Thyroid gland (tissue), 4 donors: Measurements from ENCODE around the gene ACBD7. TPM values are rescaled to one million over a fixed set of nuclear protein-coding genes. Genes with fewer than 3 reads are reported as not detected.

Experiments
- DNase-seq, 2 donors: peaks; one replicate each; pipeline ENCODE4 v3.0.0-alpha.2; 2019
- H3K27ac ChIP-seq, 3 donors: fragments of 200-600 bp; sonication (generic); 1 replicate in 2 of 3; 2 replicates in 1 of 3; pipeline ENCODE4 v1.5.1; 2016 to 2019; ENCODE audit warnings: mild to moderate bottlenecking in 1 of 3, moderate library complexity in 1 of 3
- H3K27me3 ChIP-seq: fragments of 200-600 bp; sonication (generic); one replicate; pipeline ENCODE4 v1.5.1; 2019
- H3K36me3 ChIP-seq, 2 donors: fragments of 200-600 bp; sonication (generic); one replicate each; pipeline ENCODE4 v1.5.1; 2016 to 2019
- H3K4me1 ChIP-seq, 2 donors: fragments of 200-600 bp; sonication (generic); one replicate each; pipeline ENCODE4 v1.5.1; 2017 to 2019
- H3K4me3 ChIP-seq, 3 donors: fragments of 200-600 bp; sonication (generic); replicated peaks in 1 of 3; 1 replicate in 2 of 3; 2 replicates in 1 of 3; pipeline ENCODE4 v1.5.1; 2016; ENCODE audit warnings: mild to moderate bottlenecking in 1 of 3
- H3K9me3 ChIP-seq: fragments of 200-600 bp; sonication (generic); one replicate; pipeline ENCODE4 v1.5.1; 2017
- POLR2A ChIP-seq, 2 donors: fragments of 450-650 bp; IDR thresholded peaks; one replicate each; pipeline ENCODE4 v1.6.1; 2017; ENCODE audit warnings: antibody characterized with exemption in 2 of 2, mild to moderate bottlenecking in 2 of 2, moderate library complexity in 1 of 2
- WGBS, 2 donors: methylation state at CpG; one replicate each; pipeline ENCODE4 v1.1.5; 2017; 5-methylcytosine and 5-hydroxymethylcytosine counted together
- intact Hi-C: fragments of 100-400 bp; cut with DNase I; formaldehyde crosslinking; loops from one replicate; pipeline ENCODE4 v1.15.1; 2023
- total RNA-seq, 4 donors: library from RNA; depleted of rRNA; stranded (reverse); fragments of >200 nt; gene quantifications; one replicate each; pipeline ENCODE4 v1.2.3, GENCODE V29; 2016
- TF ChIP-seq, protein P1 (sequence below), 6 experiments: fragments of 200-600 bp in 3 of 6; fragments of 450-650 bp in 3 of 6; sonication (generic) in 3 of 6; IDR thresholded peaks; one replicate each; pipeline ENCODE4 v1.5.1; 2016 to 2019; ENCODE audit warnings: antibody characterized with exemption in 6 of 6, mild to moderate bottlenecking in 2 of 6, inconsistent platforms in 1 of 6, moderate library complexity in 1 of 6

Gene ACBD7
- total RNA-seq, 4 donors from 2014 or later, result 0.54 to 1.3 (median 1.0) TPM

DNA sequence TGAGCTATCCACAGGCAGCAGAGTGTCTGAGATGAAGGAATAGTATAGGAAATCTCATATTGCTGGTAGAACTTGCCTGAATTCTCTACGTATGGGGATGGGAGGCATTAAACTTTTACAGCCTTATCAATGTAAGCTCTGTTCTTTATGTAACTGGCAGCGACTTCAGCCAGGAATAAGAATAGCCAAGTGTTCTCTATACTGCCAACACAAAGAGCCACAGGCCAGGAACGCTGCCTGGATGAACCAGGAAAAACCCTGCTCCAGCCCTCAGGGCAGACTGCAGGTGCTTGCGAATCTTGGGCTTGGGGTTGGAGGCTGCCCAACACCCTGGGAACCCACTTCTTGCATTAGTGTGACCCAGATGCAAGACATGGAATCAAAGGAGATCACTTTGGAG, 50.9 kb downstream of the ACBD7 start:
- Histone ChIP-seq H3K27ac (no peak overlapping the region), H3K4me3 (no peak overlapping the region), H3K36me3 (no peaks in the 10 kb centered on the region), H3K9me3 (no peaks in the 10 kb centered on the region), H3K4me1 (no peaks in the 10 kb centered on the region), H3K27me3 (no peaks in the 10 kb centered on the region)
- intact Hi-C loops, result no loop called here
- no peak for TF ChIP-seq POLR2A (IDR thresholded peaks at IDR 0.05)
- TF ChIP-seq, protein P1, sequence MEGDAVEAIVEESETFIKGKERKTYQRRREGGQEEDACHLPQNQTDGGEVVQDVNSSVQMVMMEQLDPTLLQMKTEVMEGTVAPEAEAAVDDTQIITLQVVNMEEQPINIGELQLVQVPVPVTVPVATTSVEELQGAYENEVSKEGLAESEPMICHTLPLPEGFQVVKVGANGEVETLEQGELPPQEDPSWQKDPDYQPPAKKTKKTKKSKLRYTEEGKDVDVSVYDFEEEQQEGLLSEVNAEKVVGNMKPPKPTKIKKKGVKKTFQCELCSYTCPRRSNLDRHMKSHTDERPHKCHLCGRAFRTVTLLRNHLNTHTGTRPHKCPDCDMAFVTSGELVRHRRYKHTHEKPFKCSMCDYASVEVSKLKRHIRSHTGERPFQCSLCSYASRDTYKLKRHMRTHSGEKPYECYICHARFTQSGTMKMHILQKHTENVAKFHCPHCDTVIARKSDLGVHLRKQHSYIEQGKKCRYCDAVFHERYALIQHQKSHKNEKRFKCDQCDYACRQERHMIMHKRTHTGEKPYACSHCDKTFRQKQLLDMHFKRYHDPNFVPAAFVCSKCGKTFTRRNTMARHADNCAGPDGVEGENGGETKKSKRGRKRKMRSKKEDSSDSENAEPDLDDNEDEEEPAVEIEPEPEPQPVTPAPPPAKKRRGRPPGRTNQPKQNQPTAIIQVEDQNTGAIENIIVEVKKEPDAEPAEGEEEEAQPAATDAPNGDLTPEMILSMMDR (IDR thresholded peaks at IDR 0.05), result no peak
- WGBS, 2 donors, result 83 to 93% methylated on average over 4 of the region's 4 CpGs
- DNase-seq, result no peak

DNA sequence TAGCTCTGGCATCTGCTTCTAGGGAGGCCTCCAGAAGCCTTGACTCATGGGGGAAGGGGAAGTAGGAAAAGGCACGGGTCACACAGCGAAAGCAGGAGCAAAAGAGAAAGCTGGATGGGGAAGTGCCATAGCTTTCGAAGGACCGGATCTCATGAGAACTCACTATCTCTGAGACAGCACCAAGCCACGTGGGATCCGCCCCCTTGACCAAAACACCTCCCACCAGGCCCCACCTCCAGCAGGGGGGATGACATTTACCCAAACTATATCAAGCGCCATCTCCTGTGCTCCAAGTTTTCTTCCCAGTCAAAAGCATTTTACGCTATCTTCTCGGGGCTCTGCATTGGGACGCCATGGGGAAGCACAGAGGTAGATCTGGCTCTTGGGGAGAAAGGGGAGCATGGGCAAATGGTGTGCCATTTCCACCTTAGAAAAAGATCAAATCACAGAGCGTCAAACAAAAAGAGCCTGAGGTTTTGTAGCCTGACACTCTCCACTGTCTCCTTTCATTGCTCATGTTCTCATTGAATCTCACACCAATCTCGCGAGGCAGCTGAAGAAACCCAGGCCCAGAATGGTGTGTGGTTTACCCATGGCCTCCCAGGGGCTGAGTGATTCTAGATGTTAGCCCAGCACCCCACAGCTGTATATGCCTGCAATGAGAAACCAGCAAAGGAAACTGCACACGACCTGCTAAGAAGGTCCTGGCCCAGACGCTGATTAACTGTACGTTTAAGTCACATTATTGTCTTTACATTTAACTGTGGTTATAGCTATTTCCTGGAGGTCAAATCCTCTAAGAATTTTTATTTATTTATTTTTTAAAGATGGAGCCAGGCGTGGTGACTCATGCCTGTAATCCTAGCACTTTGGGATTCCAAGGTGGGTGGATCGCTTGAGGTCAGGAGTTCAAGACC, 52.9 kb downstream of the ACBD7 start:
- WGBS, 2 donors, result 75 to 79% methylated on average over 18 of the region's 18 CpGs
- Histone ChIP-seq H3K27me3 (no peaks in the 10 kb centered on the region), H3K27ac (no peak overlapping the region), H3K36me3 (no peaks in the 10 kb centered on the region), H3K4me1 (no peaks in the 10 kb centered on the region), H3K4me3 (no peak overlapping the region), H3K9me3 (no peaks in the 10 kb centered on the region)
- no peak for TF ChIP-seq POLR2A (IDR thresholded peaks at IDR 0.05)
- TF ChIP-seq, protein P1 (IDR thresholded peaks at IDR 0.05), result no peak
- DNase-seq, result no peak
- intact Hi-C loops, result no loop called here

DNA sequence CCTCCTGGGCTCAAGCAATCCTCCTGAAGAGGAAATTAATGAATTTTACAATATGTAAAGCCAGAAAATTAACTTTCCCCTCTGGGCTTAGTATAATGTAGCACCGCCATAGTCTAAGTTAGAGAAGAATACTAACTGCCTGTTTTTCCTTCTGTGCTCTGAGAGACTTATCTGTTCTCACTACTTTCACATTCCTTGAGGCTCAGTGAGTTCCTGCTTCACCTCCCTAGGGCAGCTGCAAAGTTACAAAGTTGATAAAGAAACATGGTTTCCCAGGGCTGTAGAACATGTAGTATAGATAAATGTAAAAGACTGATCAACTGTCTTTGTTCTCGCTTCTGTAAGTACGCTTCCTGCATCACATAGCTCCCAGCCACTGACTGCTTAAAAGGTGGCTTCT, 60.8 kb downstream of the ACBD7 start:
- H3K27ac ChIP-seq, result no peak overlapping the region
- 53 to 68% methylated on average over 3 of the region's 3 CpGs for WGBS, 2 donors
- H3K4me1 ChIP-seq, result peaks cover 0 to 11% of the 10 kb centered on the region in 2 donors
- H3K4me3 ChIP-seq, result no peak overlapping the region
- no peaks in the 10 kb centered on the region for H3K27me3 ChIP-seq
- H3K9me3 ChIP-seq, result no peaks in the 10 kb centered on the region
- H3K36me3 ChIP-seq, result no peaks in the 10 kb centered on the region
- intact Hi-C loops, result no loop called here
- no peak for TF ChIP-seq POLR2A (IDR thresholded peaks at IDR 0.05)
- TF ChIP-seq, protein P1 (IDR thresholded peaks at IDR 0.05), result no peak
- no peak for DNase-seq

Other genes with a start within 250 kb of the ACBD7 start
- gene SUV39H2, start 209.9 kb downstream of the ACBD7 start, total RNA-seq, result 1 to 10 TPM; 5.1 to 9.6 (median 8.7) TPM
- 10 to 100 TPM; 14.9 to 19.2 (median 17.2) TPM for gene DCLRE1C, start 134.7 kb downstream of the ACBD7 start, total RNA-seq
- gene MEIG1, start 129.4 kb downstream of the ACBD7 start, total RNA-seq, result not detected
- 1 to 10 TPM in 1 of 4 donors, not detected in 3; 4.8 TPM for gene OLAH, start 44.8 kb downstream of the ACBD7 start, total RNA-seq
- gene RPP38, start 8.6 kb upstream of the ACBD7 start, total RNA-seq, result 10 to 100 TPM; 17.0 to 28.5 (median 19.3) TPM
- gene NMT2, start 79.9 kb upstream of the ACBD7 start, total RNA-seq, result 10 to 100 TPM in 3 of 4 donors, 1 to 10 TPM in 1; 7.1 to 16.3 (median 11.7) TPM